Brain microvascular endothelial cell (primary cell): ENCODE data around the gene IMPDH1.

Experiments used
- DNase-seq: peaks from one replicate; pipeline ENCODE4 v3.0.0-alpha.2; 2020
- H3K27ac ChIP-seq: fragments of 250-450 bp; sonication (Bioruptor Pico); 2 replicates; pipeline ENCODE4 v1.5.1; 2020; ENCODE audit warnings: mild to moderate bottlenecking, moderate library complexity
- H3K27me3 ChIP-seq: fragments of 250-450 bp; sonication (Bioruptor Pico); replicated peaks from 2 replicates; pipeline ENCODE4 v1.5.1; 2020; ENCODE audit warnings: mild to moderate bottlenecking
- H3K36me3 ChIP-seq: fragments of 250-450 bp; sonication (Bioruptor Pico); replicated peaks from 2 replicates; pipeline ENCODE4 v1.5.1; 2020; ENCODE audit warnings: mild to moderate bottlenecking
- H3K4me3 ChIP-seq: 2 replicates; pipeline ENCODE4 v1.5.1; 2011; ENCODE audit warnings: low read depth, mild to moderate bottlenecking, control low read depth, low read length, moderate library complexity
- in situ Hi-C: cut with HindIII; loops from 2 replicates; pipeline ENCODE4 v1.10.0; 2017; ENCODE audit warnings: low sequenced_read_pairs, low pct_ligation_motif_present
- TF ChIP-seq, protein P1 (sequence below): IDR thresholded peaks from 2 replicates; pipeline ENCODE4 v1.5.1; 2011; ENCODE audit warnings: low read depth, mild to moderate bottlenecking, moderate library complexity, low read length, control low read depth, inconsistent platforms; ENCODE audit errors: missing control alignments

Gene IMPDH1

DNA sequence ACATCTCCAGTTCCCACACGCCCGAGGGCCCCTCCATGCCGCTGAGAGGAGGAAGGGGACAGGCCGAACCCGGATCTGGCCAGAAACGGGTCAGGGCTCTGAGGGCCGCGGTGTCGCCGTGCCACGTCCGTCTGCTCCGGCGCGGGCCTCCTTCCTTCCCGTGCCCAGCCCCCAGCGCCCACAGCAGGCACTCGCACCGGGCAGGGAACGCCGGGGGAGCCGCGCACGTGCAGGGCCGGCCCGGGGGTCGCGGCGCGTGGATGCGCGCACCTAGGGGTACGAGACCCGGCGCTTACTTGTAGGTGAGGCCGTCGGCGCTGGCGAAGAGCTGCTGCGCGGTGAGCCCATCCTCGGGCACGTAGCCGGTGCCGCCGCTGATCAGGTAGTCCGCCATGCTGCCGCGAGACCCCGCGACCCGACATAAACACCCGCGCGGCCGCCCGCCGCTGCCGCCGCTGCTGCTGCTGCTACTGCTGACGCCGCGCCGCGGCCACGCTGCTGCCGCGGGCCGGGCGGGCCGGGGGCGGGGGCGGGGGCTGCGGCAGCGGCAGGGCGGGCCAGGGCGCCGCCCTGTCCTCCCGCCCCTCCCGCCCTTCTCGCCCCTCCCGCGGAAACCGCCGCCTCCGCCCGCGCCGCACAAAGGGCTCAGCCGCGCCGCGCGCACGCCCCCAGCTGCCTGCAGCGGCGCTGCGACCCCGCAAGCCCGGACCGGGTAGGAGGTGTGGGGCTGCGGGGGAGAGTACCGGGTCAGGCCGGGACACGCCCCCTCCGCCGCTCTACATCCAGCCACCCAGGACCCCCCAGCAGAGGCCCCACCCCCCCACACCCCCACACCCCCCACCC is 4.1 kb downstream of the IMPDH1 start:
- H3K4me3 ChIP-seq = peak overlapping the region; percentile 73
- no peak for DNase-seq
- H3K27ac ChIP-seq = peak overlapping the region; percentile 41
- H3K27me3 ChIP-seq = no peaks in the 10 kb centered on the region
- in situ Hi-C loops = no loop called here
- H3K36me3 ChIP-seq = peaks cover 7% of the 10 kb centered on the region
- TF ChIP-seq, protein P1, sequence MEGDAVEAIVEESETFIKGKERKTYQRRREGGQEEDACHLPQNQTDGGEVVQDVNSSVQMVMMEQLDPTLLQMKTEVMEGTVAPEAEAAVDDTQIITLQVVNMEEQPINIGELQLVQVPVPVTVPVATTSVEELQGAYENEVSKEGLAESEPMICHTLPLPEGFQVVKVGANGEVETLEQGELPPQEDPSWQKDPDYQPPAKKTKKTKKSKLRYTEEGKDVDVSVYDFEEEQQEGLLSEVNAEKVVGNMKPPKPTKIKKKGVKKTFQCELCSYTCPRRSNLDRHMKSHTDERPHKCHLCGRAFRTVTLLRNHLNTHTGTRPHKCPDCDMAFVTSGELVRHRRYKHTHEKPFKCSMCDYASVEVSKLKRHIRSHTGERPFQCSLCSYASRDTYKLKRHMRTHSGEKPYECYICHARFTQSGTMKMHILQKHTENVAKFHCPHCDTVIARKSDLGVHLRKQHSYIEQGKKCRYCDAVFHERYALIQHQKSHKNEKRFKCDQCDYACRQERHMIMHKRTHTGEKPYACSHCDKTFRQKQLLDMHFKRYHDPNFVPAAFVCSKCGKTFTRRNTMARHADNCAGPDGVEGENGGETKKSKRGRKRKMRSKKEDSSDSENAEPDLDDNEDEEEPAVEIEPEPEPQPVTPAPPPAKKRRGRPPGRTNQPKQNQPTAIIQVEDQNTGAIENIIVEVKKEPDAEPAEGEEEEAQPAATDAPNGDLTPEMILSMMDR = no peak

DNA sequence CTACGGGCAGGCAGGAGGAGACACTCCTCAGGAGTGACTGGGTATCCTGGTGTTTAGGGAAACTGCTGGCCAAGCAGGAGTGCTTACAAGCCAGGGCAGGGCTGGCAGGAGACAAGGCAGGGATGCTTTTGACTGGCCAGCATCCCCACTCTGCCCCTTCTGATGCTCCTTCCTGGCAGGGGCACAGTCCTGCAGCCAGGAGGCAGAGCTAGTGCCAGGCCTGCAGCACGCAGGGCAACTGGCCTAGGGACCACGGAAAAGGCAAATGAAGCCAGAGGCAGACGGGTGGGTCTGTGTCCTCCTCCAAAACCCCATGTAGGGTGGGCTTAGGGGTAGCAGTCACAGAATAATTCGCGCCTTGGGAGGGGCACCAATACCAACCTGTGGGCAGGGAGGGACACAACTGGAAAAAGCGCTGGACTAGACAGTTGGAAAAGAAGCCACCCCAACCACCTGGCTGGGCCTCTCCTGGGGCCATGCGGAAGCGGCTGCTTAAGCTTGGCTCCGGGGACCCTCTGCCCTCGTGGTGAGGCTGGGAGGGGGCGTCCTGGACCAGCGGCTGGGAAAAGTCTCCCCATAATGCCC is 4.8 kb downstream of the IMPDH1 start:
- H3K27me3 ChIP-seq = no peaks in the 10 kb centered on the region
- no peak for DNase-seq
- TF ChIP-seq, protein P1 = peak; percentile 56
- in situ Hi-C loops = no loop called here
- peak overlapping the region; percentile 73 for H3K4me3 ChIP-seq
- peaks cover 15% of the 10 kb centered on the region for H3K36me3 ChIP-seq
- H3K27ac ChIP-seq = no peak overlapping the region

DNA sequence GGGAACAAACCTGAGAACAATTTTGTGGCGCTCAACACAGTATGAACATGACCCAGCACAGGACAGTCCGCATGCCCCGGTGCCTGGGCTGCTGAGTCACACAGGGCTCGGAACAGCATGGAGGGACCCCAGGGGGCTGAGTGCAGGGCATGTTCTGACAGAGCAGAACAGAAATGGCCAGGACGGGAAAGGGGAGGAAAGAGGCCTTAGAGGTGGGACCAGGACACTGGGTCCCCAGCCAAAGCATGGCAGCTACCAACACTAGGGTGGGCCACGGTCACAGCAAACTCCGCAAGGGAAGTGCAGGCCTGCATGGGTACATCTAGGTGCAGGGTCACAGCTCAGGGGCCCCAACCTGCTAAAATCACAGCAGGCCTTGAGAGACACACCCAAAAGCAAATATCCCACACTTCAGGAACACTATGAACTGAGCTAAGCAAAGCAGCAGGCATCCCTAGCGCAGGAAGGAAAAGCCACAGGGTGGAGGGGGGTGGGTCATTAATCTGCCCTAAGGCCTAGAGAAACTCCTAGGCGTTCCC is 5.6 kb downstream of the IMPDH1 start:
- Histone ChIP-seq H3K36me3 (peaks cover 19% of the 10 kb centered on the region), H3K4me3 (peak overlapping the region; percentile 73), H3K27me3 (no peaks in the 10 kb centered on the region), H3K27ac (no peak overlapping the region)
- in situ Hi-C loops = no loop called here
- DNase-seq = no peak
- TF ChIP-seq, protein P1 = no peak

DNA sequence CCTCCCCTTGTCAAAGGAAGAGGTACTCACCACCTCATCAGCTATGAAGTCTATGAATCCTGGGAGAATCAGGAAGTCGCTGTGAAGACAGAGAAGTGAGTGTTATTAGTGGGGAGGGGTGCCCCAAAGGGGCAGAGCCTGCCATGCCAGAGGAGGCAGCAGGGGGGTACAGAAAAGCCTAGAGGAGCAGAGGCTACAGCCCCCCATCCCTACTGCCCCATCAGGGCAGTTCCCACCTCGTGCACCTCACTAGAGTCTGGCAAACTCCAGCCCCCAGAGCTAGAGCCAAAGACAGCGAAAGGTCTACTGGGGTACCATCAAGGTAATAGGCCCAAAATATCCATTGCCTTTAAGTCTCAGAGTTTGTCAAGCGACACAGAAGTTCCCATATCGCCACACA is 6.1 kb downstream of the IMPDH1 start:
- Histone ChIP-seq H3K36me3 (peaks cover 19% of the 10 kb centered on the region), H3K27ac (no peak overlapping the region), H3K27me3 (no peaks in the 10 kb centered on the region), H3K4me3 (no peak overlapping the region)
- in situ Hi-C loops = no loop called here
- no peak for DNase-seq
- TF ChIP-seq, protein P1 = no peak

DNA sequence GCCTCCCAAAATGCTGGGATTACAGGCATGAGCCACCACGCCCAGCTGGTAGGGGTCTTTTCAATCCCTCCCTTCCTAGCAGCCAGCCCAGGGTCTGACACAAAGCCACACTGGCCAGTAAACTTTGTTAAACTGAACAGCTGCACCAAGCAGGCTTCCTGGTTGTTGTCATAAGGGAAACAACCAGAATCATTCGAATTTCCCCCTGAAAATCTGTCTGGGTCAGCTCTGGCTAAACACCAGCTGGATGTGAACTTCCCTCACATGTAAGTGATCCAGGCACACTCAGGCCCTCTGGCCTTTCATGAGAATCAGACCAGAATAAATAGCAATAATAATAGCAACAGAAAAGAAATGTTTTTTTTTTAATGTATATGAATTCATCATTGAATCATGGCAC is 7.4 kb downstream of the IMPDH1 start:
- Histone ChIP-seq H3K27ac (no peak overlapping the region), H3K4me3 (no peak overlapping the region), H3K36me3 (peaks cover 30% of the 10 kb centered on the region), H3K27me3 (no peaks in the 10 kb centered on the region)
- TF ChIP-seq, protein P1 = no peak
- in situ Hi-C loops = no loop called here
- no peak for DNase-seq
